HepG2 (cell line): ENCODE results near the gene GSTM1.

Source experiments
- CREM ChIP-seq, 2 experiments: sonication (generic) in 1 of 2; formaldehyde crosslinking in 1 of 2; IDR thresholded peaks; 2 replicates each; pipeline versions ENCODE4 v1.4.0 to v1.6.1; 2016 to 2020; ENCODE audit warnings: antibody characterized with exemption in 1 of 2, mild to moderate bottlenecking in 1 of 2, missing genetic modification reagents in 1 of 2
- CTCF ChIP-seq: sonication (generic); formaldehyde crosslinking; IDR thresholded peaks from 2 replicates; pipeline ENCODE4 v1.5.0; 2020; ENCODE audit warnings: mild to moderate bottlenecking, missing genetic modification reagents, moderate library complexity
- DMTF1 ChIP-seq: sonication (generic); formaldehyde crosslinking; IDR thresholded peaks from 2 replicates; pipeline ENCODE4 v1.4.0; 2020; ENCODE audit warnings: mild to moderate bottlenecking, missing genetic modification reagents
- HIC2 ChIP-seq: sonication (generic); formaldehyde crosslinking; IDR thresholded peaks from 2 replicates; pipeline ENCODE4 v1.9.0; 2022; ENCODE audit warnings: low read depth, missing genetic modification reagents
- NFE2L2 ChIP-seq: fragments of 150-350 bp; IDR thresholded peaks from 2 replicates; pipeline ENCODE4 v1.6.1; 2014; ENCODE audit warnings: low read length
- SNAPC5 ChIP-seq: sonication (generic); formaldehyde crosslinking; IDR thresholded peaks from 2 replicates; pipeline ENCODE4 v1.8.1; 2023; ENCODE audit warnings: mild to moderate bottlenecking, missing genetic modification reagents, borderline replicate concordance
- SOX6 ChIP-seq, 2 experiments: fragments of 450-650 bp in 1 of 2; sonication (generic) in 1 of 2; formaldehyde crosslinking in 1 of 2; IDR thresholded peaks; 2 replicates each; pipeline versions ENCODE4 v1.4.0 to v1.6.1; 2017 to 2020; ENCODE audit warnings: antibody characterized with exemption in 1 of 2, mild to moderate bottlenecking in 1 of 2, missing genetic modification reagents in 1 of 2
- ZKSCAN8 ChIP-seq: IDR thresholded peaks from 2 replicates; pipeline ENCODE4 v1.6.1; 2016; ENCODE audit warnings: borderline replicate concordance, missing genetic modification reagents, missing compliant biosample characterization
- ZNF138 ChIP-seq: sonication (generic); formaldehyde crosslinking; IDR thresholded peaks from 2 replicates; pipeline ENCODE4 v1.5.0; 2020; ENCODE audit warnings: mild to moderate bottlenecking, low read depth, missing genetic modification reagents
- ZNF329 ChIP-seq: sonication (generic); formaldehyde crosslinking; IDR thresholded peaks from 2 replicates; pipeline ENCODE4 v1.9.0; 2021; ENCODE audit warnings: low read depth, mild to moderate bottlenecking, missing genetic modification reagents
- ZNF530 ChIP-seq: sonication (generic); formaldehyde crosslinking; IDR thresholded peaks from 2 replicates; pipeline ENCODE4 v1.5.0; 2020; ENCODE audit warnings: low read depth, mild to moderate bottlenecking, missing genetic modification reagents
- ZNF773 ChIP-seq: sonication (generic); formaldehyde crosslinking; IDR thresholded peaks from 2 replicates; pipeline ENCODE4 v1.4.0; 2020; ENCODE audit warnings: missing genetic modification reagents, borderline replicate concordance

GRCh38 chr1:109732390-109732881 is 44.8 kb downstream of the GSTM1 start:
- TF ChIP-seq DMTF1: no peak
- no peak for TF ChIP-seq ZNF138 (CRISPR knock-in tag)
- TF ChIP-seq ZNF530 (CRISPR knock-in tag): no peak
- TF ChIP-seq CTCF: no peak
- TF ChIP-seq CREM (IDR thresholded peaks at IDR 0.05): no peak
- TF ChIP-seq CREM (CRISPR knock-in tag; IDR thresholded peaks at IDR 0.05): no peak
- TF ChIP-seq ZNF329: no peak
- no peak for TF ChIP-seq SNAPC5 (CRISPR knock-in tag)
- no peak for TF ChIP-seq SOX6 (IDR thresholded peaks at IDR 0.05)
- no peak for TF ChIP-seq SOX6 (CRISPR knock-in tag; IDR thresholded peaks at IDR 0.05)
- TF ChIP-seq HIC2: no peak
- TF ChIP-seq ZKSCAN8: no peak
- no peak for TF ChIP-seq NFE2L2
- no peak for TF ChIP-seq ZNF773 (CRISPR knock-in tag)
